ENCODE results near the gene ACTL7A.

The ACTL7A gene

GRCh38 chr9:108882052-108882888 lies 20.2 kb downstream of the ACTL7A start:
- ChIA-PET POLR2A (no interaction called here), CTCF (interaction anchor here (0.5 to 1.0 kb wide), 2 partner anchors 11 to 146 kb away, joined by 3 read pairs; no protein-coding TSS in a partner anchor)
- Histone ChIP-seq H3K4me1 (ENCODE audit: control insufficient read depth, insufficient read depth, low read length) (0 out of 2 replicates have a peak, but pooled peaks cover 2% of the 10 kb centered on the region), H3K9me3 (ENCODE audit: control insufficient read depth, insufficient read depth, low read depth, low read length) (no peaks in the 10 kb centered on the region), H3K27ac (ENCODE audit: extremely low read depth, low read depth, low read length) (no peak overlapping the region), H3K4me3 (ENCODE audit: low read depth, low read length) (no peak overlapping the region), H3K36me3 (ENCODE audit: control insufficient read depth in 2 of 2, insufficient read depth in 1 of 2, low read length in 2 of 2) (peaks cover 18 to 59% of the 10 kb centered on the region in 2 experiments)
- TF ChIP-seq ZNF280D (tag by site-specific recombination; IDR thresholded peaks at IDR 0.05) (no peak), INSM2 (tag by site-specific recombination; IDR thresholded peaks at IDR 0.05) (no peak), ZNF473 (tag by site-specific recombination; IDR thresholded peaks at IDR 0.05) (no peak), ZNF155 (tag by site-specific recombination; IDR thresholded peaks at IDR 0.05) (no peak), ZNF26 (tag by site-specific recombination; IDR thresholded peaks at IDR 0.05) (no peak), YY2 (tag by site-specific recombination; IDR thresholded peaks at IDR 0.05) (no peak), ZNF707 (tag by site-specific recombination; IDR thresholded peaks at IDR 0.05) (no peak), ZNF610 (tag by site-specific recombination; IDR thresholded peaks at IDR 0.05; ENCODE audit: borderline replicate concordance) (no peak), AEBP2 (tag by site-specific recombination; IDR thresholded peaks at IDR 0.05; ENCODE audit: borderline replicate concordance) (no peak), ZNF664 (tag by site-specific recombination; IDR thresholded peaks at IDR 0.05) (no peak), FEZF1 (tag by site-specific recombination; IDR thresholded peaks at IDR 0.05) (no peak), ZNF223 (tag by site-specific recombination; IDR thresholded peaks at IDR 0.05) (no peak), ZNF2 (tag by site-specific recombination; IDR thresholded peaks at IDR 0.05) (no peak), ZNF324 (tag by site-specific recombination; IDR thresholded peaks at IDR 0.05) (no peak), PRDM1 (tag by site-specific recombination; IDR thresholded peaks at IDR 0.05) (no peak), ZBTB11 (tag by site-specific recombination; conservative IDR thresholded peaks at IDR 0.05; ENCODE audit: low read depth) (no peak), ZNF423 (tag by site-specific recombination; IDR thresholded peaks at IDR 0.05) (no peak), ZNF202 (tag by site-specific recombination; IDR thresholded peaks at IDR 0.05; ENCODE audit: borderline replicate concordance) (no peak), ZBTB1 (tag by site-specific recombination; IDR thresholded peaks at IDR 0.05) (no peak)

Measured in HEK293 (cell line).